Brain microvascular endothelial cell (primary cell): ENCODE results near the gene LCE2D.
"Not testable (repeated sequence)": the region's sequence is repeated elsewhere in the genome, so short reads cannot be mapped to it uniquely, and the experiment has no call there.

Experiments used
- DNase-seq: peaks from one replicate; pipeline ENCODE4 v3.0.0-alpha.2; 2020
- H3K27ac ChIP-seq: fragments of 250-450 bp; sonication (Bioruptor Pico); 2 replicates; pipeline ENCODE4 v1.5.1; 2020; ENCODE audit warnings: mild to moderate bottlenecking, moderate library complexity
- H3K27me3 ChIP-seq: fragments of 250-450 bp; sonication (Bioruptor Pico); replicated peaks from 2 replicates; pipeline ENCODE4 v1.5.1; 2020; ENCODE audit warnings: mild to moderate bottlenecking
- H3K36me3 ChIP-seq: fragments of 250-450 bp; sonication (Bioruptor Pico); replicated peaks from 2 replicates; pipeline ENCODE4 v1.5.1; 2020; ENCODE audit warnings: mild to moderate bottlenecking
- H3K4me3 ChIP-seq: 2 replicates; pipeline ENCODE4 v1.5.1; 2011; ENCODE audit warnings: low read depth, mild to moderate bottlenecking, control low read depth, low read length, moderate library complexity
- CTCF ChIP-seq: IDR thresholded peaks from 2 replicates; pipeline ENCODE4 v1.5.1; 2011; ENCODE audit warnings: low read depth, mild to moderate bottlenecking, moderate library complexity, low read length, control low read depth, inconsistent platforms; ENCODE audit errors: missing control alignments
- in situ Hi-C: cut with HindIII; loops from 2 replicates; pipeline ENCODE4 v1.10.0; 2017; ENCODE audit warnings: low sequenced_read_pairs, low pct_ligation_motif_present

Gene LCE2D

DNA sequence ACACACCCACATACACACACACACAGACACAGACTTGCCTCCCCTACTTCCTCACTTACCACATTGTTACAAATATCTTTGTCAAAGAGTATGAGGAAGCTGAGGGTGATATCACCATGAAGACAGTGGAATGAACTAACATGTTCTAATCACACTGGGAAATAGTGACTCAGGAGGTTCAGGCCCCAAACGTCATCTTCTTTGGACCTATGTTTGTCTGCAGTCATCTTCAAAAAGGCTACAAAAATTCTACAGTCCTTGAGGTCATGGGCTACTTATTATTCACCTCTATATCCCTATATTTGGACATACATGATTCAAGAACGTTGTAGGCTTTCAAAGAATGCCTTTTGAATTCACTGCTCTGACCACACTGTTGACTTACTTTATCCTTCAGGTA, 9.8 kb downstream of the LCE2D start:
- no peak for TF ChIP-seq CTCF
- H3K27ac ChIP-seq, result no peak overlapping the region
- H3K36me3 ChIP-seq, result no peaks in the 10 kb centered on the region
- no peak overlapping the region for H3K4me3 ChIP-seq
- in situ Hi-C loops, result no loop called here
- DNase-seq, result no peak
- no peaks in the 10 kb centered on the region for H3K27me3 ChIP-seq

DNA sequence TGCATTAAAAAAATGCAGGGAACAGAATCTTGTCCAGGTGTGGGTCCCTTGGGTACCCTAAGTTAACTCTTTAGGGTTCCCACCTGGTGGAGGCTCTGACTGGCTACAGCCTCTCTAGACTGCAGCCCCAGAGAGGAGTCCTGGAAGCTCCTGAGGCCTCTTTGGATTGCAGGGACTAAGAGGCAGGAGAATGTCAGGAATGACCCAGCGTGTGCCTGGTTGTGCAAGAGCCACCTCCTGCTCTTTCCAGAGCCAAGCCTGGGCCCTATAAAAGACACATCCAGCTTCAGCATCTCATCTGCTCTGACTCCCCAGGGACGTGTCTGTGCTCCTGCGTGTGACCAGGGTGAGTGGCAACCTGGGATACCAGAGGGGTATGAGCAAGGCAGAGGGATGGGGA, 11.8 kb downstream of the LCE2D start, which contains the start of gene LCE2C:
Gene LCE2C, plus strand, starts transcription at position 297 of the 400 bp plus-strand sequence. CDS start 737 bp downstream, outside the sequence.
- H3K36me3 ChIP-seq, H3K4me3 ChIP-seq, DNase-seq, H3K27me3 ChIP-seq, H3K27ac ChIP-seq, in situ Hi-C loops: not testable (repeated sequence)

DNA sequence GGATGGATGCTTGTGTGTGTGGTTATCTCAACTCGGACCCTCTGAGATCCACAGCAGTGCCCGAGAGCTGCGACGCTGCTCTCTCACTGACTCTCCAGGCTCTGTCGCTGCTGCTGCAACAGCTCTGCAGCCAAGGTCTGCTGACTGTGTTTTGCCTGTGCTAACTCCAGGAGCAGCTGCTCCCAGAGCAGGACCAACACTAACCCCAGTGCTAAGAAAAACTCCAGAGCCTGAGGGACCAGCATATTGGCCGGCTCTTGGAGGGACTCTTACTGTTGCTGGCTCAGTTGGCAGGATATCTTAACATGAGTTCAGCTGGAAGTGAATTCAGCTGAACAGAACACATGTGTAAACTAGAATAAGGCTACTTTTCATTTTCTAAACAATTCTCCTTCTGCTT, 16.3 kb downstream of the LCE2D start:
- DNase-seq, result no peak
- Histone ChIP-seq H3K27ac (no peak overlapping the region), H3K36me3 (no peaks in the 10 kb centered on the region), H3K4me3 (no peak overlapping the region), H3K27me3 (no peaks in the 10 kb centered on the region)
- in situ Hi-C loops, result no loop called here
- TF ChIP-seq CTCF, result no peak

GRCh38 chr1:152681616-152682015, 18.4 kb downstream of the LCE2D start:
- Histone ChIP-seq H3K27ac (no peak overlapping the region), H3K27me3 (no peaks in the 10 kb centered on the region), H3K4me3 (no peak overlapping the region), H3K36me3 (no peaks in the 10 kb centered on the region)
- DNase-seq, result no peak
- no peak for TF ChIP-seq CTCF
- in situ Hi-C loops, result no loop called here

GRCh38 chr1:152683846-152684245, 20.7 kb downstream of the LCE2D start:
- H3K36me3 ChIP-seq, result no peaks in the 10 kb centered on the region
- H3K27ac ChIP-seq, result no peak overlapping the region
- in situ Hi-C loops, result no loop called here
- no peak for TF ChIP-seq CTCF
- no peaks in the 10 kb centered on the region for H3K27me3 ChIP-seq
- no peak overlapping the region for H3K4me3 ChIP-seq
- no peak for DNase-seq

- H3K4me3 ChIP-seq, in situ Hi-C loops, DNase-seq, H3K36me3 ChIP-seq, H3K27me3 ChIP-seq, H3K27ac ChIP-seq: not testable (repeated sequence)
These were observed 22.6 kb downstream of the LCE2D start, which contains the start of gene LCE2B for GRCh38 chr1:152685823-152686222. TSS of gene LCE2B (plus strand) at chr1:152686123. CDS start at chr1:152686844, 721 bp downstream.
